Vagina (tissue), 2 donors: ENCODE measurements around the gene STXBP1. TPM values are rescaled to one million over a fixed set of nuclear protein-coding genes. Genes with fewer than 3 reads are reported as not detected.

Experiments used
- DNase-seq, 2 donors: peaks; one replicate each; pipeline ENCODE4 v3.0.0-alpha.2; 2017; ENCODE audit errors: extremely low spot score in 2 of 2
- H3K27ac ChIP-seq: fragments of 200-600 bp; sonication (generic); one replicate; pipeline ENCODE4 v1.5.1; 2019
- H3K27me3 ChIP-seq: fragments of 200-600 bp; sonication (generic); one replicate; pipeline ENCODE4 v1.5.1; 2019
- H3K36me3 ChIP-seq, 2 donors: fragments of 200-600 bp; sonication (generic); one replicate each; pipeline ENCODE4 v1.5.1; 2017 to 2019
- H3K4me1 ChIP-seq: fragments of 200-600 bp; sonication (generic); one replicate; pipeline ENCODE4 v1.5.1; 2019
- H3K4me3 ChIP-seq, 2 donors: fragments of 200-600 bp; sonication (generic); 1 replicate in 1 of 2; 2 replicates in 1 of 2; pipeline ENCODE4 v1.5.1; 2016 to 2019
- H3K9me3 ChIP-seq: fragments of 200-600 bp; sonication (generic); one replicate; pipeline ENCODE4 v1.5.1; 2019
- POLR2A ChIP-seq, 2 donors: fragments of 450-650 bp; IDR thresholded peaks; one replicate each; pipeline ENCODE4 v1.6.1; 2017; ENCODE audit warnings: antibody characterized with exemption in 2 of 2, mild to moderate bottlenecking in 2 of 2, moderate library complexity in 2 of 2
- POLR2AphosphoS5 ChIP-seq, 2 donors: sonication (generic); formaldehyde crosslinking; IDR thresholded peaks; one replicate each; pipeline ENCODE4 v1.9.0; 2017; ENCODE audit warnings: antibody characterized with exemption in 2 of 2, mild to moderate bottlenecking in 2 of 2, low read depth in 1 of 2; ENCODE audit not compliant: insufficient read depth in 1 of 2
- intact Hi-C: fragments of 100-400 bp; cut with DNase I; formaldehyde crosslinking; loops from one replicate; pipeline ENCODE4 v1.15.1; 2023
- total RNA-seq: library from RNA; depleted of rRNA; stranded (reverse); fragments of >200 nt; gene quantifications from one replicate; pipeline ENCODE4 v1.2.3, GENCODE V29; 2016
- TF ChIP-seq, protein P1 (sequence below), 3 experiments: fragments of 450-650 bp in 2 of 3; fragments of 200-600 bp in 1 of 3; sonication (generic) in 1 of 3; IDR thresholded peaks; one replicate each; pipeline ENCODE4 v1.5.1; 2017 to 2019; ENCODE audit warnings: antibody characterized with exemption in 3 of 3, mild to moderate bottlenecking in 2 of 3, moderate library complexity in 2 of 3

STXBP1 gene
- total RNA-seq, 1 donor from 2014 or later, result 56.2 TPM

DNA sequence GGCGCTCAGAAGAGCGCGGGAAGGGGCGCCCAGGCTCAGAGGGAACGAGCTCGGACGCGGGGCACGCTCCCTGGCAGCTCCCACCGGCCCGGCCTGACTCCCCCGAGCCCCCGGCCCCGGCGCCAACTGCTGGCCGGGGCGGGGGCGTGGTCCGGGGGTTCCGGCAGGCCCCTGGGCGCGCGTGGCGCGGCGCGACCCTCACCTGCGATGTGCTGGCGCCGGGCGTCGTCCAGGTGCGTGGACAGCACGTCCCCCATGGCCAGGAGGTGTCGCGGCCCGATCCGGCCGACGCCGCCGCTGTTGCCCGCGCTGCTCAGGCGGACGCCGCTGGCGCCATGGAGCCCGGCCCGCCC, 43.5 kb upstream of the STXBP1 start:
- no peaks in the 10 kb centered on the region for H3K9me3 ChIP-seq
- peaks cover 0 to 18% of the 10 kb centered on the region in 2 donors for H3K36me3 ChIP-seq
- peak overlapping the region; percentile 97 for H3K27ac ChIP-seq
- TF ChIP-seq POLR2AphosphoS5 (IDR thresholded peaks at IDR 0.05; ENCODE audit: insufficient read depth in 1 of 2, low read depth in 1 of 2) (no peak), POLR2A (IDR thresholded peaks at IDR 0.05) (peak in 1 of 2 donors; percentile 76)
- TF ChIP-seq, protein P1, sequence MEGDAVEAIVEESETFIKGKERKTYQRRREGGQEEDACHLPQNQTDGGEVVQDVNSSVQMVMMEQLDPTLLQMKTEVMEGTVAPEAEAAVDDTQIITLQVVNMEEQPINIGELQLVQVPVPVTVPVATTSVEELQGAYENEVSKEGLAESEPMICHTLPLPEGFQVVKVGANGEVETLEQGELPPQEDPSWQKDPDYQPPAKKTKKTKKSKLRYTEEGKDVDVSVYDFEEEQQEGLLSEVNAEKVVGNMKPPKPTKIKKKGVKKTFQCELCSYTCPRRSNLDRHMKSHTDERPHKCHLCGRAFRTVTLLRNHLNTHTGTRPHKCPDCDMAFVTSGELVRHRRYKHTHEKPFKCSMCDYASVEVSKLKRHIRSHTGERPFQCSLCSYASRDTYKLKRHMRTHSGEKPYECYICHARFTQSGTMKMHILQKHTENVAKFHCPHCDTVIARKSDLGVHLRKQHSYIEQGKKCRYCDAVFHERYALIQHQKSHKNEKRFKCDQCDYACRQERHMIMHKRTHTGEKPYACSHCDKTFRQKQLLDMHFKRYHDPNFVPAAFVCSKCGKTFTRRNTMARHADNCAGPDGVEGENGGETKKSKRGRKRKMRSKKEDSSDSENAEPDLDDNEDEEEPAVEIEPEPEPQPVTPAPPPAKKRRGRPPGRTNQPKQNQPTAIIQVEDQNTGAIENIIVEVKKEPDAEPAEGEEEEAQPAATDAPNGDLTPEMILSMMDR (IDR thresholded peaks at IDR 0.05), result no peak
- H3K4me1 ChIP-seq, result peaks cover 78% of the 10 kb centered on the region
- DNase-seq, result no peak
- H3K27me3 ChIP-seq, result no peaks in the 10 kb centered on the region
- H3K4me3 ChIP-seq, result peak overlapping the region; percentile 89 to 97
- intact Hi-C loops, result no loop called here

DNA sequence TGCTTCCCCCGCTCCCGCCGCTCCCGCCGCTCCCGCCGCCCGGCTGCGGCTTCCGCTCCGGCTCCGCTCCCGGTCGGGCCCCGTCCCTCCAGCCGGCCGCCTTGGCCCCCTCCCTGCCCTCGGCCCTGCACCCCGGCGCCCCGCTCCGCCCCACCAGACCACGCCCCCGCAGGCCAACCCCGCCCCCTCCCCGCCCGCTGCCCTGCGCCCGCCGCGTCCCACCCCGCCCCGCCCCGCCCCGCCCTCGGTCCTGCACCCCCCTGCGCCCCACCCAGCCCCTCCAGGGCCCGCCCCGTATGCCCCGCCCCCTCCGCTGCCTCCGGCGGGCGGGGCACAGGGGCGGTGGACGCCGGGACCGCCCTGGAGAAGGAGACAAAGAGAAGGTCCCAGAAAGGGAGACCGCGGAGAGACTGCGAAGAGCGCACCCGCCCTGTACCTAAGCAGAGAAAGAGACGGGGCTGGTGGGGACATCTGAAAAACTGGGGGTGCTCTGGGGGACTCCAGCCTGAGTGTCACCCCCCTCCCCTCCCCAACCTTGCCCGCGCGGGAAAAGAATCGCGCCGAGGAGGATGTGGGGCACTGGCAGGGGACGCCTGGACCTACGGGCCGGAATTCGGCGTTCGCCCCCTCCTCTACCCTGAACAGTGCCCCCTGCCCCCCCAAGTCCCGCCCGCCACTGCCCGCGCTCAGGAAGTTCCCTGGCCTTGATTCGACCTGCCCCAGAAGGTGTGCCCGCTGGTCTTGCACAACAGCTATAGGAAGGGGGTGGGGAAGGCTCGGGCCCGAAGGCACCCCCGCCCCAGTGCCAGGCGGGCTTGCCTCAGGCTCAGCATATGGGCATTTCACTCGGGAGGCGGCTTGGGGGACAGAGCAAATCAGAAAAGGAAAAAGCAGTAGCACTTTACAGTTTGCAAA, 42.8 kb upstream of the STXBP1 start:
- H3K27ac ChIP-seq, result peak overlapping the region; percentile 100
- peaks cover 0 to 13% of the 10 kb centered on the region in 2 donors for H3K36me3 ChIP-seq
- intact Hi-C loops, result no loop called here
- H3K4me3 ChIP-seq, result peak overlapping the region; percentile 89 to 97
- no peaks in the 10 kb centered on the region for H3K9me3 ChIP-seq
- TF ChIP-seq POLR2AphosphoS5 (IDR thresholded peaks at IDR 0.05; ENCODE audit: insufficient read depth in 1 of 2, low read depth in 1 of 2) (peak; percentile 5 to 89), POLR2A (IDR thresholded peaks at IDR 0.05) (peak in 1 of 2 donors; percentile 66)
- TF ChIP-seq, protein P1 (IDR thresholded peaks at IDR 0.05), result no peak
- peaks cover 78% of the 10 kb centered on the region for H3K4me1 ChIP-seq
- H3K27me3 ChIP-seq, result no peaks in the 10 kb centered on the region
- peak in 1 of 2 donors; percentile 93 for DNase-seq

DNA sequence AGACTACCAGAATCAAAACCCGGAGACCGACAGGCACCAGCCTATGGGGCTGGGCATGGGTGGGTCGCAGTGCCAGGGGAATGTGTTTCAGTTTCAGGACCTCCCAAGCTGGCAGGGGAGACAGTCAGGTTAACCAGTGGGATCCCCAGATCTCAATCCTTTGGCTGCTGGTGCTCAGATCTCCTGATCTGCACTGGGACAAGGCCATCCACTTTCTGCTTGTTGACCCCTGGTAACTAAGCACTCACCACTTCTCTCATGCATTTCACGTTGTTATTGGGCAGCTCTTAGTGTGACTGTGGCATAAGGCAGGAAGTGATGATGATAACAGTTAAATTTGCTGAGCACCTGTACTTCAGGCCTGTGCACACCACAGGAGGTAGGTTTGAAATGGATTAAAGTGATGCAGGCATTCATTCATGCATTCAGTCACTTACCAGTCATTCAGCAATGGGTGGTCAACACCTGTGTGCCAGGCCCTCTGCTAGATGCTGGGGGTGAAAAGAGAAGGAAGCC, 42.1 kb upstream of the STXBP1 start:
- Histone ChIP-seq H3K27me3 (no peaks in the 10 kb centered on the region), H3K4me3 (peak overlapping the region; percentile 89 to 97), H3K4me1 (peaks cover 78% of the 10 kb centered on the region), H3K27ac (peak overlapping the region; percentile 100), H3K9me3 (no peaks in the 10 kb centered on the region), H3K36me3 (peaks cover 0 to 7% of the 10 kb centered on the region in 2 donors)
- TF ChIP-seq POLR2A (IDR thresholded peaks at IDR 0.05) (no peak), POLR2AphosphoS5 (IDR thresholded peaks at IDR 0.05; ENCODE audit: insufficient read depth in 1 of 2, low read depth in 1 of 2) (no peak)
- TF ChIP-seq, protein P1 (IDR thresholded peaks at IDR 0.05), result no peak
- intact Hi-C loops, result no loop called here
- no peak for DNase-seq

DNA sequence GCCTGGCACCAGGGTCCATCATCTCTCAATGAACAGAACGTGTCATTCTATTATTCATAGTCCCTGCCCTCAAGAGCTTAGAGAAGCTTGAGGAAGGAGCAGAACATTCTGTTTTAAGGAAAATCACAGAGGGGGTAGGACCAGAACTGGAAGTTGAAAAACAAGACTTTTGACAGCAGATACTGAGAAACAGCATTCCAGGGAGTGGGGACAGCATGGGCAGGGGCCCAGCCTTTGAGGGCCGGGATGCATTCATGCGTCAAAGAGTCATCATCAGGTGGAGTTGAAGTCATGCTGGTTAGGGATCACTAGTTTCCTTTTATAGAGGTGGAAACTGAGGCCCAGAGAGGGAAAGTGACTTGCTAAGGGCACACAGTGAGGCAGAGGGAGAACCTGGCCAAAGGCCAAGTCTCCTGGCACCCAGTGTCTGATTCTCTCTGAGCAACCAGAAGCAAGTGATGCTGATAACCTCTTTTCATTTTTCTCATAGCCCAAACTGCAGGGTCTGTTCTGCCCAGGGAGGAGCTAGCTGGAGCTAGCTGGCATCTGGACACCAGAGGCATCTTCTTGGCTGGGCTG, 41.5 kb upstream of the STXBP1 start:
- Histone ChIP-seq H3K27ac (peak overlapping the region; percentile 100), H3K36me3 (peaks cover 0 to 7% of the 10 kb centered on the region in 2 donors), H3K4me1 (peaks cover 75% of the 10 kb centered on the region), H3K9me3 (no peaks in the 10 kb centered on the region), H3K4me3 (no peak overlapping the region), H3K27me3 (no peaks in the 10 kb centered on the region)
- no peak for DNase-seq
- intact Hi-C loops, result no loop called here
- no peak for TF ChIP-seq POLR2A (IDR thresholded peaks at IDR 0.05)
- peak in 1 of 2 donors; percentile 60 for TF ChIP-seq POLR2AphosphoS5 (IDR thresholded peaks at IDR 0.05; ENCODE audit: insufficient read depth in 1 of 2, low read depth in 1 of 2)

DNA sequence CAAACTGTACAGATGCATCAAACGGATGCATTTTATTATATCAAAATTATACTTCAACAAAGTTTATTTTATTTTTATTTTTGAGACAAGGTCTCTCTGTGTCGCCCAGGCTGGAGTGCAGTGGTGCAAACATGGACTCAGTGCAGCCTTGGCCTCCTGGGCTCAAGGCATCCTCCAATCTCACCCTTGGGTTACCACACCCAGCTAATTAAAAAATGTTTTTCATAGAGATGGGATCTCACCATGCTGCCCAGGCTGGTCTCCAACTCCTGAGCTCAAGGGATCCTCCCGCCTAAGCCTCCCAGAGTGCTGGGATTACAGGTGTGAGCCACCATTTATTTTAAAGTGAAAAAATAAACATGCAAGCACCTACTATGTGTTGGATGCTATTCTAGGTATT, 40.1 kb upstream of the STXBP1 start:
- no peak for TF ChIP-seq POLR2A (IDR thresholded peaks at IDR 0.05)
- no peak for TF ChIP-seq POLR2AphosphoS5 (IDR thresholded peaks at IDR 0.05; ENCODE audit: insufficient read depth in 1 of 2, low read depth in 1 of 2)
- TF ChIP-seq, protein P1 (IDR thresholded peaks at IDR 0.05), result no peak
- H3K36me3 ChIP-seq, result no peaks in the 10 kb centered on the region
- peaks cover 62% of the 10 kb centered on the region for H3K4me1 ChIP-seq
- intact Hi-C loops, result no loop called here
- H3K4me3 ChIP-seq, result no peak overlapping the region
- H3K27ac ChIP-seq, result peak overlapping the region; percentile 91
- no peak for DNase-seq
- H3K27me3 ChIP-seq, result no peaks in the 10 kb centered on the region
- H3K9me3 ChIP-seq, result no peaks in the 10 kb centered on the region
